GM18870 (cell line): ENCODE results near the gene CARD14.
A peak's percentile ranks its signal among the peaks of the same experiment; 100 is the strongest.
"Not testable (repeated sequence)": the region's sequence is repeated elsewhere in the genome, so short reads cannot be mapped to it uniquely, and the experiment has no call there.

Experiments used
- ATAC-seq: cut with Tn5 transposase; IDR thresholded peaks from one replicate; pipeline ENCODE4 v1.9.1; 2021; ENCODE audit warnings: moderate library complexity; ENCODE audit not compliant: unreplicated experiment

CARD14 gene

DNA sequence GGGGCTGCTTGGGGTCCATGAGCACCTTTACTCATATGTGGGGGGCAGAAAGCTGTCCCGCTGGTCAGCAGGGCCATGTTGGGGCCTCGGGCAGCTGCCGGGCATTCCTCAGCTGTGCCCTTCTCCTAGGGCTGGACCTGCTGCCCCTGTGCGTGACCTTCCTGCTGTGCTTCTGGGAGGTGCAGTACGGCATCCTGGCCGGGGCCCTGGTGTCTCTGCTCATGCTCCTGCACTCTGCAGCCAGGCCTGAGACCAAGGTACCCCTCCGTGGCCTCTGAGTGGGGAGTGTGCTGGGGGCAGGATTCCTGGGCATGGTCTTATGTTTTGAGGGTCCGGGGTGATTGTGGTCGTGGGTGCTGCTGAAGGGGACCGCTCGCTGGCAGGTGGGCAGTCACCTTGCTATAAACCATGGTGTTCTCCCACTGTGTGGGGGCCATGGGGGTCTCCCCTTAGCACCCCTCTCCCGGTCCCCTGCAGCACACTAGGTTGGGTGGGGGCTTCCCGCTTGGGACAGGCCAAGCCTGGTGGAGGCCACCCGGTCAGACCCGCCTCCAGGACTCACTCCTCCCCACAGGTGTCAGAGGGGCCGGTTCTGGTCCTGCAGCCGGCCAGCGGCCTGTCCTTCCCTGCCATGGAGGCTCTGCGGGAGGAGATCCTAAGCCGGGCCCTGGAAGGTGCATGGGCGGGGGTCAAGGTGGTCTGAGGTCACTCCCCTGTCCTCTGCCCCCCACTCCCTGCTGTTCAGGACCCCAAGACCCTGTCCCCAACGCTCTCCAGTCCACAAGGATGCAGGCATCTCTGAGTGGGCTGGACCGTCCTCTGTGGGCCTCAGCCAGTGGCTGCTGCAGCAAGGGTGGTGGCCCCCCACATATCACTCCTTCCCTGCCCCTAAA lies 78.4 kb downstream of the CARD14 start:
- no peak for ATAC-seq

DNA sequence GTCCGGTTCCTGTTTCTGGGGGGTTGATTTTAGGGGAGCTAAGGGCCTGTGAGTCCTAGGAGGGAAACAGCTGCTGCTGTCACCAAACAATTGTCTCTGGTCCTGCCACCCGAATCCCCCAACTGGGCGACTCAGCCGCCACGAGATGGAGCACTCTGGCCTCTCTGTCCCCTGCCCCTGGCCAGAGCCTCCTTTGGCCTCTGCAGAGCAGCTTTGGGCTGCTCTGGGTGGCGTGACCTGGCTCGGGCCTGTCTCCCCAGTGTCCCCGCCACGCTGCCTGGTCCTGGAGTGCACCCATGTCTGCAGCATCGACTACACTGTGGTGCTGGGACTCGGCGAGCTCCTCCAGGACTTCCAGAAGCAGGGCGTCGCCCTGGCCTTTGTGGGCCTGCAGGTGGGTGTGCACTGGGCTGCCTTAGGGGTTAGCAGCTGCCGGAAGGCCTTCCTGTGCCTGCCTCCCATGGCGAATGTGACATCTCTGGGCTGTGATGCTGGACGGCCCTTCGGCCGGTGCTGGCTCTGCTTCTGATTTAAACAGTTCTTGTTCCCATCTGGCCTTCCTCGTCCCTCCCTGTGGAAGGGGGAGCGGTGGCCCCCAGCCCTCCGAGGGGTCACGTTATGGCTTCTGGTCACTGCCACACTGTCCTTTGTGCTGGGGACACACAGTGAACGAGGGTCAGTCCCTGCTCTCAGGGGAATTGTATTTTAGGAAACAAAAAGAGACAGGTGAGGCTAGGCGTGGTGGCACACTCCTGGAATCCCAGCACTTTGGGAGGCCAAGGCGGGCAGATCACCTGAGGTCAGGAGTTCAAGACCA lies 79.3 kb downstream of the CARD14 start:
- no peak for ATAC-seq

DNA sequence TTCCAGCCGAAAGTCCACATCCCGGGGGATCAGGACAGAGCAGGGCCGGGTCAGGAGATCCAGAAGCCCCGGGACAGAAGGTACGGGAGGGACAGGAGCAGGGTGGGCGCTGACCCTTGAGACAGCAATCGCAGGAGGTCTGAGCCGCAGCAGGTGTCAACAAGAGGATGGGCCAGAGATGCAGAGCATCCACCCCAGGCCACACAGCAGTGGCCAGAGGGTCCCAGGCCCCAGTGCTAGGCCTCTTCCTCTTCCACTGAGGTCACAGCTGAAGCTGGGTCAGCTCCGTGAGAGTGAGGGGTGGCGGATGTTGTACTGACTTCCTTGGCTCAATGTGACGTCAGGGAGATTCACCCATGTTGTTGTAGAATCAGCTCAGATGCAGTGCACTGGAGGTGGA lies 82.1 kb downstream of the CARD14 start:
- no peak for ATAC-seq

DNA sequence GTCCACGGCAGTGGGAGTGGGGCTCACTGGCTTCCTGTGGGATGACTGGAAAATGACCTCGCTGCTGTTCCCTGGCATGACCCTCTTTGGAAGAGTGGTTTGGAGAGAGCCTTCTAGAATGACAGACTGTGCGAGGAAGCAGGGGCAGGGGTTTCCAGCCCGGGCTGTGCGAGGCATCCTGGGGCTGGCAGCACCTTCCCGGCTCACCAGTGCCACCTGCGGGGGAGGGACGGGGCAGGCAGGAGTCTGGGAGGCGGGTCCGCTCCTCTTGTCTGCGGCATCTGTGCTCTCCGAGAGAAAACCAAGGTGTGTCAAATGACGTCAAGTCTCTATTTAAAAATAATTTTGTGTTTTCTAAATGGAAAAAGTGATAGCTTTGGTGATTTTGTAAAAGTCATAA lies 83.0 kb downstream of the CARD14 start:
- ATAC-seq = no peak

DNA sequence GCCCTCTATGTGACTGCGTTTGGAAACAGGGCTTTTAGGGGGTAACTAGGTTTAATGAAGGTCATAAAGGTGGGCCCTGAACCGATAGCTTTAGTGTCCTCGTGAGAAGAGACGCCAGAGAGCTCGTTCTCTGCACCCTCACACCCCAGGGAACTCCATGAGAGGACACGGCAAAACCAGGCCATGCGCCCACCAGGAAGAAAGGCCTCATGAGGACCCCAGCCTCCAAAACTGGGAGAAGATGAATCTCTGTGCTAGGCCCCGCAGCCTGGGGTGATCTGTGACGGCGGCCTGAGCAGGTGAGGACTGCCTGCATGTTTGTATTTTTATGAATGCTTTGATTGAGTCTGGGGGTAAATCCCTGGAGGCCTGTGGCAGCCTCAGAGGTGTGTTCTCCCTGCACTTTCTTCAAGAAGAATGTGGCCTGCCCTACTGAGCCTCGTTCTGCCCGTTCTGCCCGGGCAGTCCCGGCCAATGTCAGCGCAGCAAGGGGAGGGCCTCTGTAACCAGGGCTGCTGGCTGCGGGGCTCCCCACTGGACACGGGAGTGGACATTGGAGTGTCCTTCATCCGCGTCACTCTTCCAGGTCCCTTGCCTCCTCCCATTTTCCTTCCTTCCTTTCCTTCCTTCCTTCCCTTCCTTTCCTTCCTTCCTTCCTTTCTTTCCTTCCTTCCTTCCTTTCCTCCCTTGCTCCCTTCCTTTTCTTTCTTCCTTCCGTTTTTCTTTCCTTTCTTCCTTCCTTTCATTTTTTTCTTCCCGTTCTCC lies 84.0 kb downstream of the CARD14 start:
- no peak for ATAC-seq

DNA sequence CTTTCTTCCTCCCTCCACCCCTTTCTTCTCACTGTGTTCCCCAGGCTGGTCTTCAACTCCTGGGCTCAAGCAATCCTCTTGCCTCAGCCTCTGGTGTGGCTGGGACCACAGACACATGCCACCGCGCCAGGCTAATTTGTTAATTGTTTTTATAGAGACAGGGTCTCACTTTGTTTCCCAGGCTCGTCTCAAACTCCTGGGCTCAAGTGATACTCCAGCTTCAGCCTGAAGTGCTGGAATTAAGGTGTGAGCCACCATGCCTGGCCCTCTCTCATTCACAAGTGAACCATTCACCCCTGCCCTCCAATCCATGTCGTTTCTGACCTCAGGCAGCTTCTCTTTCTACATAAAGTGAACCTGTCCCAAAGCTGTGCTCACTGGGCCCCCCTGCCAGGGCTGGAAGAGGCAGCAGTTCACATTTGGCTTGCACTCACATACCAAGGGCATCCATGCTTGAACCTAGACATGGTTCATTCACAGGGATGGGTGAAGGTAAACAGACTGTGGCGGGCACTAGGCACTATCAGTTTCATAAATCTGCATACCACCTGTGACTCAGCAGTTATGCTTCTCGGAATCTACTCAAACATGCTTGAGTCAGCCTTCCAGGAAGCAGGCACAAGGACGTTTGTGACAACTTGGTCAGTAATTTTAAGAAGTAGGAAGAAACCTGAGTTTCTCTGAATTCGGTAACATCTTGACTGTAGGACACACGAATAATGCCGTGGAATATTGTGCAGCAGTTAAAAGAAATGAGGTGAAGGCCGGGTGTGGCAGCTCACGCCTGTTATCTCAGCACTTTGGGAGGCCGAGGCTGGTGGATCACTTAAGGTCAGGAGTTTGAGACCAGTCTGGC lies 84.8 kb downstream of the CARD14 start:
- peak; percentile 44 for ATAC-seq

DNA sequence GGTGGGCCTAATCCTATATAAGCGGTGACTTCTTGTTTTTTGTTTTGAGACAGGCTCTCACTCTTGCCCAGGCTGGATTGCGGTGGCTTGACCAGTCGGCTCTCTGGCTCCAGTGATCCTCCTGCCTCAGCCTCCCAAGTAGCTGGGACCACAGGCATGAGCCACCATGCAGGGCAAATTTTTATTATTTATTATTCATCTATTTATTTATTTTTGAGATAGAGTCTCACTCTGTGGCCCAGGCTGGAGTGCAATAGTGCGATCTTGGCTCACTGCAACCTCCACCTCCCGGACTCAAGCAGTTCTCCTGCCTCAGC lies 86.2 kb downstream of the CARD14 start:
- no peak for ATAC-seq

DNA sequence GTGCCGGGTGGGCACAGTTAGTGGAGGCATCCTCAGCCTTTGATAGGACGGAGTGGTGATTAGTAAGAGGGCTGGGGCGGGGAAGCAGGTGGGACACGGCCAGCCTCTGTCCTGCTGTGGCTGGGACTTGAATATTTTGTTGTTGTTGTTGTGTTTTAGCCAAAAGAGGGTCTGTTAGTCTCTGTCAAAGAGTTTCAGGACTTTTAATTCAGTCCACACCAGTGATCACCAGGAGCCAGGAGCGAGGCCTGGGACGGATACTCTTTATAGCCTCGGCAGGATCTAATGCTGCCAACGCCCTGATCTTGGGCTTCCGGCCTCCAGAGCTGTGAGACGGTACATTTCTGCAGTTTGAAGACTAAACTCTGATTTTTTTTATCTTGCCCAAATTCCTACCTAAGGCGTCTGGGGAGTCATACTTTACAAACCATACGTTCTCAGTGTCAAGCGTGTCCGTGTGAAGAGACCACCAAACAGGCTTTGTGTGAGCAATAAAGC lies 87.9 kb downstream of the CARD14 start:
- ATAC-seq = no peak

DNA sequence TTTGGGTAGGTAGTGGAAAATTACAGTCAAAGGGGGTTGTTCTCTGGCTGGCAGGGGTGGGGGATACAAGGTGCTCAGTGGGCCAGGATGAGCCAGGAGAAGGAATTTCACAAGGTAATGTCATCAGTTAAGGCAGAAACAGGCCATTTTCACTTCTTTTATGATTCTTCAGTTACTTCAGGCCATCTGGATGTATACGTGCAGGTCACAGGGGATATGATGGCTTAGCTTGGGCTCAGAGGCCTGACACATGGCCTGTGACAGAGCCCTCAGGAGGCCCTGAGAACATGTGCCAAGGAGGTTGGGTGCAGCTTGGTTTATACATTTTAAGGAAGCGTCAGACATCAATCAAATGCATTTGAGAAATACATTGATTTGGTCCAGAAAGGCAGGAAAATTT lies 88.5 kb downstream of the CARD14 start:
- not testable (repeated sequence) for ATAC-seq
